CD14-positive monocyte (primary cell): ENCODE measurements around the gene SNX8. TPM values are rescaled to one million over a fixed set of nuclear protein-coding genes. Genes with fewer than 3 reads are reported as not detected.

Experiments
- DNase-seq, 3 donors: peaks; one replicate each; pipeline ENCODE4 v3.0.0-alpha.2; 2011 to 2022
- H2AFZ ChIP-seq: 2 replicates; pipeline ENCODE4 v1.6.0; 2012; ENCODE audit warnings: mild to moderate bottlenecking, low read depth, low read length, inconsistent platforms; ENCODE audit not compliant: insufficient read depth, poor library complexity, severe bottlenecking
- H3K27ac ChIP-seq, 2 donors: 1 replicate in 1 of 2; 2 replicates in 1 of 2; pipeline ENCODE4 v1.5.1; 2012 to 2013; ENCODE audit warnings: low read length in 2 of 2, control low read depth in 1 of 2, inconsistent platforms in 1 of 2, low read depth in 1 of 2, mild to moderate bottlenecking in 1 of 2
- H3K27me3 ChIP-seq, 2 donors: one replicate each; pipeline versions ENCODE4 v1.6.0 to v1.6.1; 2011 to 2013; ENCODE audit warnings: low read length in 2 of 2; ENCODE audit not compliant: control insufficient read depth in 2 of 2, insufficient read depth in 2 of 2
- H3K36me3 ChIP-seq, 2 donors: replicated peaks in 1 of 2; 1 replicate in 1 of 2; 2 replicates in 1 of 2; pipeline versions ENCODE4 v1.5.1 to v1.6.1; 2012 to 2013; ENCODE audit warnings: low read length in 2 of 2, control low read depth in 1 of 2, inconsistent platforms in 1 of 2, mild to moderate bottlenecking in 1 of 2; ENCODE audit not compliant: insufficient read depth in 2 of 2, control insufficient read depth in 1 of 2
- H3K4me1 ChIP-seq, 2 donors: 1 replicate in 1 of 2; 2 replicates in 1 of 2; pipeline versions ENCODE4 v1.5.1 to v1.6.1; 2012 to 2013; ENCODE audit warnings: low read length in 2 of 2, control low read depth in 1 of 2, inconsistent platforms in 1 of 2, mild to moderate bottlenecking in 1 of 2, moderate library complexity in 1 of 2; ENCODE audit not compliant: insufficient read depth in 2 of 2, control insufficient read depth in 1 of 2
- H3K4me2 ChIP-seq: replicated peaks from 2 replicates; pipeline ENCODE3; 2012; ENCODE audit warnings: low read length, moderate library complexity, mild to moderate bottlenecking; ENCODE audit not compliant: poor library complexity, severe bottlenecking; ENCODE audit errors: extremely low read depth
- H3K4me3 ChIP-seq, 3 experiments: fragments of 200-600 bp in 1 of 3; sonication (generic) in 1 of 3; replicated peaks in 1 of 3; 1 replicate in 2 of 3; 2 replicates in 1 of 3; pipeline ENCODE4 v1.5.1; 2011 to 2013; ENCODE audit warnings: low read length in 3 of 3, mild to moderate bottlenecking in 3 of 3, control low read depth in 2 of 3, low read depth in 2 of 3, inconsistent platforms in 1 of 3, moderate library complexity in 1 of 3
- H3K79me2 ChIP-seq: 2 replicates; pipeline ENCODE4 v1.6.0; 2012; ENCODE audit warnings: mild to moderate bottlenecking, control low read depth, inconsistent platforms, low read length, moderate library complexity; ENCODE audit not compliant: insufficient read depth
- H3K9ac ChIP-seq: 2 replicates; pipeline ENCODE4 v1.6.0; 2017; ENCODE audit warnings: low read length, mild to moderate bottlenecking; ENCODE audit not compliant: insufficient read depth, poor library complexity, severe bottlenecking
- H3K9me3 ChIP-seq, 2 donors: replicated peaks in 1 of 2; 1 replicate in 1 of 2; 2 replicates in 1 of 2; pipeline versions ENCODE4 v1.5.1 to v1.6.1; 2012 to 2013; ENCODE audit warnings: low read length in 2 of 2, control low read depth in 1 of 2; ENCODE audit not compliant: control insufficient read depth in 1 of 2, insufficient read depth in 1 of 2
- H4K20me1 ChIP-seq: 2 replicates; pipeline ENCODE4 v1.6.0; 2012; ENCODE audit warnings: mild to moderate bottlenecking, low read length, control low read depth, moderate library complexity; ENCODE audit not compliant: insufficient read depth
- H3K27ac Mint-ChIP-seq, 7 donors: one replicate each; pipeline ENCODE4 v1.8.0; 2020; ENCODE audit warnings: mild to moderate bottlenecking in 7 of 7, mixed read lengths in 7 of 7, moderate library complexity in 6 of 7, inconsistent platforms in 2 of 7
- H3K27me3 Mint-ChIP-seq, 3 donors: one replicate each; pipeline ENCODE4 v1.8.0; 2021 to 2022; ENCODE audit warnings: low read depth in 3 of 3, mild to moderate bottlenecking in 3 of 3, mixed read lengths in 3 of 3, moderate library complexity in 3 of 3, inconsistent platforms in 1 of 3
- H3K36me3 Mint-ChIP-seq, 2 donors: one replicate each; pipeline ENCODE4 v1.8.0; 2020; ENCODE audit warnings: mixed read lengths in 2 of 2, inconsistent platforms in 1 of 2, mild to moderate bottlenecking in 1 of 2
- H3K4me1 Mint-ChIP-seq: one replicate; pipeline ENCODE4 v1.8.0; 2020; ENCODE audit warnings: mild to moderate bottlenecking, mixed read lengths
- H3K4me3 Mint-ChIP-seq, 2 donors: one replicate each; pipeline ENCODE4 v1.8.0; 2020; ENCODE audit warnings: mild to moderate bottlenecking in 2 of 2, mixed read lengths in 2 of 2, moderate library complexity in 1 of 2
- H3K9me3 Mint-ChIP-seq, 7 donors: one replicate each; pipeline ENCODE4 v1.8.0; 2020 to 2022; ENCODE audit warnings: mixed read lengths in 7 of 7, mild to moderate bottlenecking in 6 of 7, moderate library complexity in 6 of 7, inconsistent platforms in 2 of 7
- CTCF ChIP-seq: fragments of 200-600 bp; IDR thresholded peaks from one replicate; pipeline ENCODE4 v1.8.0; 2022; ENCODE audit warnings: antibody characterized with exemption, mild to moderate bottlenecking
- WGBS: methylation state at CpG from one replicate; pipeline ENCODE4 v1.1.5; 2013; ENCODE audit warnings: missing lambda C conversion rate; ENCODE audit not compliant: insufficient coverage; 5-methylcytosine and 5-hydroxymethylcytosine counted together
- intact Hi-C, 2 donors: fragments of 100-400 bp; cut with micrococcal nuclease; formaldehyde crosslinking; loops; one replicate each; pipeline versions ENCODE4 v1.15.0 to v1.15.1; 2023
- polyA plus RNA-seq, 3 donors: library from polyadenylated mRNA; depleted of rRNA in 1 of 3; unstranded in 2 of 3; stranded (reverse) in 1 of 3; fragments of 300-500 nt in 2 of 3; fragments of >200 nt in 1 of 3; fragmentation: Illumina TruSeq in 2 of 3; gene quantifications; 1 replicate in 2 of 3; 2 replicates in 1 of 3; pipeline ENCODE4 v1.2.3, GENCODE V29; 2012 to 2021

Gene SNX8
- polyA plus RNA-seq, 3 donors: 15.4 to 43.7 (median 41.9) TPM

- no peak overlapping the region for H3K4me3 Mint-ChIP-seq
- intact Hi-C loops: no loop called here
- H3K9me3 Mint-ChIP-seq: peaks cover 0 to 7% (median 2%) of the 10 kb centered on the region in 7 donors
- Histone ChIP-seq H3K4me2 (no peak overlapping the region), H4K20me1 (peaks cover 3% of the 10 kb centered on the region), H3K4me1 (no peaks in the 10 kb centered on the region), H3K27me3 (no peaks in the 10 kb centered on the region), H2AFZ (no peak overlapping the region), H3K9me3 (no peaks in the 10 kb centered on the region), H3K4me3 (no peak overlapping the region), H3K36me3 (peaks cover 69 to 87% of the 10 kb centered on the region in 2 donors), H3K9ac (no peak overlapping the region), H3K79me2 (no peaks in the 10 kb centered on the region), H3K27ac (no peak overlapping the region)
- no peak for TF ChIP-seq CTCF
- H3K27me3 Mint-ChIP-seq: no peaks in the 10 kb centered on the region
- peaks cover 82 to 94% of the 10 kb centered on the region in 2 donors for H3K36me3 Mint-ChIP-seq
- WGBS: 91% methylated on average over 8 of the region's 8 CpGs
- no peak for DNase-seq
- peak overlapping the region in 2 of 7 donors; percentile 31 to 70 for H3K27ac Mint-ChIP-seq
- no peaks in the 10 kb centered on the region for H3K4me1 Mint-ChIP-seq
These were observed 104.3 kb downstream of the SNX8 start for GRCh38 chr7:2209961-2210323.

DNA sequence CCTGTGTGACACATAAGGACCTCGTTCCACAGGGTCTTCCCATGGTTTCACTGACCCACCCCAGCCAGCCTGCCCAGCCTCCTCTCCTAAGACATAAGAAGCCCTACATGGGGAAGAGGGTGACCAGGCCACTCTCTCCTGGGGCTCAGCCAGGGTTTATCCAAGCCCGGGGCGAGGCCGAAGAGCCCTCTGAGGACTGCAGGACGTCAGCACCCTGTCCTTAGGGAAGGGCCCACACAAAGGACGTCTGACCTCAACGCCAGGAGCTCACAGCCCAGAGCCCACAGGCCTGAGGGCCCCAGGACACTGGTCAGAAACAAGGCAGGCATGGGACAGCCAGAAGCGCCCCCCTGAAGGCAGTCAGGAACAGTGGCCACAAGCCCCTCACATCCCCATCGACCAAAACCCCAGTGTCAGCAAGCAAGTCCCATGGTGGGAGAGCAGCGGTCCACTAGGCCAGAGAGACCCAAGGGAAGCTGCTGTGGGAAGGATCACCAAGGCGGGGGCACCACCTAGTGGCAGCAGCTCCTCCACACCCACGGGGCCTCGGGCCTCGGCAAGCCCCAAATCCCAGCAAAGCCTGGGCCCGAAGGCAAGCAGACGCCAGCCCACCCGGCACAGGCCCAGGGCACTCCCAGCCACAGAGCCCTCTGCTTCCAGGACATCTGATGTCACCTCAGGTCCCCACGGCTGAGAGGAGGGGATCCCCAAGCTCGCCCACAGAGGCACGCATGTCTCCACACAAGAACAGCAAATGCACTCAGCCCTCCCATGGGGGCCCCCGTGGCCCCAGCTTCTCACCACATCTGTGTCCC lies 104.9 kb downstream of the SNX8 start:
- peak; percentile 43 for TF ChIP-seq CTCF
- Histone ChIP-seq H4K20me1 (peaks cover 3% of the 10 kb centered on the region), H3K4me2 (no peak overlapping the region), H3K9me3 (no peaks in the 10 kb centered on the region), H3K27me3 (no peaks in the 10 kb centered on the region), H3K4me3 (no peak overlapping the region), H3K9ac (no peak overlapping the region), H3K36me3 (peaks cover 64 to 85% of the 10 kb centered on the region in 2 donors), H2AFZ (no peak overlapping the region), H3K79me2 (no peaks in the 10 kb centered on the region), H3K4me1 (no peaks in the 10 kb centered on the region), H3K27ac (no peak overlapping the region)
- Mint-ChIP-seq H3K9me3 (peaks cover 0 to 7% (median 2%) of the 10 kb centered on the region in 7 donors), H3K27ac (peak overlapping the region in 5 of 7 donors; percentile 7 to 70 (median 29)), H3K36me3 (peaks cover 82 to 93% of the 10 kb centered on the region in 2 donors), H3K27me3 (no peaks in the 10 kb centered on the region), H3K4me1 (peaks cover under 1% of the 10 kb centered on the region), H3K4me3 (no peak overlapping the region)
- 84% methylated on average over 18 of the region's 21 CpGs for WGBS
- intact Hi-C loops: no loop called here
- DNase-seq: no peak
